Ammon's horn (tissue), 1 donor: Measurements from ENCODE around the gene TOMM40L.
"Not testable (repeated sequence)": the region's sequence is repeated elsewhere in the genome, so short reads cannot be mapped to it uniquely, and the experiment has no call there.

Source experiments
- DNase-seq: peaks from one replicate; pipeline ENCODE4 v3.0.0-alpha.2; 2016; ENCODE audit warnings: low spot score

Gene TOMM40L

GRCh38 chr1:161222175-161223019 lies 3.5 kb upstream of the TOMM40L start:
- no peak for DNase-seq

GRCh38 chr1:161223805-161224694 lies 1.8 kb upstream of the TOMM40L start:
- no peak for DNase-seq

GRCh38 chr1:161224695-161225087 lies 1.2 kb upstream of the TOMM40L start:
- DNase-seq = not testable (repeated sequence)

- no peak for DNase-seq
These were observed 704 bp upstream of the TOMM40L start for GRCh38 chr1:161225178-161225533.

GRCh38 chr1:161226320-161226711 lies 456 bp downstream of the TOMM40L start:
- DNase-seq = no peak

- no peak for DNase-seq
These were observed 899 bp downstream of the TOMM40L start for GRCh38 chr1:161226759-161227158.

- DNase-seq = peak; percentile 89
These were observed 1.5 kb downstream of the TOMM40L start for GRCh38 chr1:161227196-161227871.

- DNase-seq = no peak
These were observed 2.2 kb downstream of the TOMM40L start for GRCh38 chr1:161228032-161228431.

- no peak for DNase-seq
These were observed 4.0 kb downstream of the TOMM40L start for GRCh38 chr1:161229896-161230295.

- no peak for DNase-seq
These were observed 4.9 kb downstream of the TOMM40L start for GRCh38 chr1:161230762-161231161.

GRCh38 chr1:161233102-161233501 lies 7.2 kb downstream of the TOMM40L start:
- DNase-seq = no peak

- DNase-seq = no peak
These were observed 10.3 kb downstream of the TOMM40L start for GRCh38 chr1:161235957-161236775.

GRCh38 chr1:161238039-161238473 lies 12.2 kb downstream of the TOMM40L start, which contains the start of gene NR1I3:
NR1I3 (minus strand) TSS chr1:161238203; CDS start chr1:161236565, 1,638 bp downstream.
- peak; percentile 28 for DNase-seq

- no peak for DNase-seq
These were observed 15.8 kb downstream of the TOMM40L start for GRCh38 chr1:161241682-161242081.

GRCh38 chr1:161242313-161242712 lies 16.5 kb downstream of the TOMM40L start:
- DNase-seq = no peak

GRCh38 chr1:161244888-161245287 lies 19.0 kb downstream of the TOMM40L start:
- DNase-seq = no peak

GRCh38 chr1:161250100-161250499 lies 24.2 kb downstream of the TOMM40L start:
- DNase-seq = not testable (repeated sequence)

- no peak for DNase-seq
These were observed 25.0 kb downstream of the TOMM40L start for GRCh38 chr1:161250829-161251228.

- DNase-seq = no peak
These were observed 25.7 kb downstream of the TOMM40L start for GRCh38 chr1:161251579-161251978.

- DNase-seq = not testable (repeated sequence)
These were observed 29.4 kb downstream of the TOMM40L start for GRCh38 chr1:161255302-161255701.

GRCh38 chr1:161255955-161256520 lies 30.2 kb downstream of the TOMM40L start:
- DNase-seq = not testable (repeated sequence)
